HG03520 (cell line): ENCODE results near the gene ITGA6.

Experiments used
- ATAC-seq: cut with Tn5 transposase; IDR thresholded peaks from one replicate; pipeline ENCODE4 v1.9.1; 2021; ENCODE audit warnings: mild to moderate bottlenecking, moderate library complexity; ENCODE audit not compliant: unreplicated experiment

The ITGA6 gene

DNA sequence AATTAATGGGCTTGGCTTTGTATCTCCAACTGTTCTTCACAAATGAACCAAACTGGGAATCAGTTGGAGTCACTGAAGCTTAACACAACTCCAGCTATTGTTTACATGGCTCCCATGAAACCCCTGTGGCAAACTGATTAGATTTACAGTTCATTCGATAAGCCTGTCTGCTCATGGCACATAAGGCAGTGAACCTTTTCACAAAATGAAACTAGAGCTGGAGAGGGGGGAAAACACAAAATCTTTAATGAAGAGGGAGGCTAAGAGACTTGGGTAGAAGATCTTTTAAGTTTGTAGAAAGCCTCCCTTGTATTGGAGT, 11.6 kb upstream of the ITGA6 start:
- no peak for ATAC-seq

DNA sequence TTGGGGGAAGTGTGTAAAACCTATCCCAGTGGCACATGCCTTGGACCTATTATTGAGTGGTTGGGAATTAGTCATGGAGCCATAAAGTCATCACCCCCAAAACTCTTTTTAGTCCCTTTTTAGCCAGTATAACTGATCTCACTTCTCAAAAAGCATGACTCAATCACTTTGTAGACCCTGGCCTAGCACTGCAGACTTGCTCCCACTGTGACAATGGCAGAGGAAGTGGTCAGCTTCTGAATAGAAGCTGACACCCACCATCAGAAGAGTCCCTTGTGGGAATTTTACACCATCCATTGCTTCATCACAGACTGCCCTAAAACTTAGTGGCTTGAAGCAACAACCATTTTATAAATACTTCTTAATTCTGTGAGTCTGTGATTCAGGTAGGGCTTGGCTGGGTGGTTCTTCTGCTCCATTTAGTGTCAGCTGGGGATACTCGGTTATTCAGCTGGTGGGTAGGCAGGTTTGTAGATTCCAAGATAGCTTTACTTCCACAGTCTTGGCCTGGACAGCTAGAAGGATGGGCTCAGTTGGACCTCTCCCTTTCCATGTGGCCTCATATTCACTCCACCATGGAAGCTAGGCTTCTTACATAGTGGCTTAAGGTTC, 10.8 kb upstream of the ITGA6 start:
- no peak for ATAC-seq

DNA sequence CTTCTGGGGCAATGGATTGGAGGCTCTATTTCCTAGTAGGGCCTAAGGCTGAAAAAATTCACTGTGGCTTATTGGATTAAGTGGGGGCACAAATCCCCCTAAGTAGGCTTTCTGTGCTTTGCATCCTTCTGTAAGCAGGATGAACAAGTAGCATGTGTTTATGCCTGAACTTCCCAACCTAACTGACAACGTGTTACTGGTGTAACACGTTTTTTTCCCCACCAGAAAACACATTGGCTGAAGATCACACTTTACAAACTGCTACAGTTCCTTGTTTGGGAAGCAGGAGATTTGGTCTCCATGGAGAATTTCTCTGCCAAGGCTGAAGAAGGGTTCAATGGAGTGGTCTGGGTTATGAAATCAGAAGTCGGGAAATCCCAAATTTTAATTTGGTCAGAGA, 7.2 kb upstream of the ITGA6 start:
- ATAC-seq = no peak

DNA sequence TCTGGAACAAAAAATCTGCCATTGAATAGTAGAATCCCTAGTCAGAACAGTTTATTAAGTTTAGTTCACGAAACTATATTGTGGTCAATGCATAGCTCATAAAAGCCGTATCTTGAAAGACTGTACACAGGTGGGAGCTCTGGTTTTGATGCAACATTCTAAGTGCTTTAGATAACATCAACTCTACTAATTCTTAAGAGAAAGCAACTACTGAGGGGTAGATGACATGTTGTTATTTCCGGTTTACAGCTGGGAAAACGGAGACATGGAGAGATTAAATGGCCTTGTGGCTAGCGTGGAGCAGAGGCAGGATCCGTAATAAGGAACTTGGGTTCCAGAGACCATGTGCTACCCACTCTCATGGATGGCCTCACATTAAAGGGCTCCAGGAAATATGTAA, 4.2 kb upstream of the ITGA6 start:
- no peak for ATAC-seq

DNA sequence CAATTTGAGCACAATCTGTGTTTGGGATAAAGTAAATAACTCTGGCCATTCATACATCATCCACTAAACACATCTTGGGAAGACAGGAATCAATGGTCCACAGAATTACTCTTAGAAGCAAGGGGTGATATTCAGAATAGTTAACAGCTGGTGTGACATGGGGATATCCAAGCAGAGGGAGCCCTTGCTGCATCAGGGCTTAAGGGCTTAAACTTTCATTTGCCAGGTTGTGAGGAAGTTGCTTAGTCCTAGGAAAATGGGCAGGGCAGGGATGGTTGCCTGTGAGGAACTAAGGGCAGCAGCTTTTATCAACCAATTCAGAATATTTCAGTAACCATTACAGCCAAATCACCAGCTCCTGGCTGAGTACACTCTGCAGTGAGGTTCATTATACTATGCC, 2.0 kb upstream of the ITGA6 start:
- ATAC-seq = no peak

GRCh38 chr2:172426635-172427255, 641 bp upstream of the ITGA6 start:
- no peak for ATAC-seq

- ATAC-seq = no peak
Measured at GRCh38 chr2:172427990-172428831, 825 bp downstream of the ITGA6 start.

GRCh38 chr2:172428832-172429210, 1.4 kb downstream of the ITGA6 start:
- no peak for ATAC-seq

DNA sequence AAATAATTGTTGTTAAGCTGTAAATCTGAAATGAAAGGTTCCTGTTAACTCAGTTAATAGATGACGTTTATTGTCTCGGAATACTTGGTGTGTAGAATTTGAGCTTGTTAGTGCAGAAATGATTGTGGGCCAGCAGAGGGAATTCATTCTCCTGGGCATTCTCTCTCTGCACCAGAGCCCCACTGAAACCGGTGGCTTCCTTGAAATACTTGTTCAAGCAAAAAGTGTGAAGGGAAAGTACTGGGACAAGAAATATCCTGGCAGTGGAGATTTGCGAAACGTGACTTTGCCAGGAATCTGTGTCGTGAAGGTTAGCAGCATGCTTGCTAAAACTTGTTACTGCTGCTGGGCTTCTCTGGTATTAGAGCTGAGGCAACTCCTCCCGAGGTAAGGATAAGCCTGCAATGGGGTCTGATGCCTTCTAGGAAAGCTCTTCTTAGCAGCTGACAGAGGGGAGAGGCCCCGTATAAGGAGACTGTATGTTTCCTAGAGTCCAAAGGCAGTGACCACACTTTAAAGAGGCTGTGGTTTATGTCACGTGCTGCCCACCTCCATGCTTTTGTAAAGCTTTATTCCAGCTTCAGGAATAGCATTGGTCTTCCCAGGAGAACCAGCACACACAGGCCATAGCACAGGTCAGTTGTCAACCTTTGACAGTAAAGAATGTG, 2.0 kb downstream of the ITGA6 start:
- no peak for ATAC-seq

DNA sequence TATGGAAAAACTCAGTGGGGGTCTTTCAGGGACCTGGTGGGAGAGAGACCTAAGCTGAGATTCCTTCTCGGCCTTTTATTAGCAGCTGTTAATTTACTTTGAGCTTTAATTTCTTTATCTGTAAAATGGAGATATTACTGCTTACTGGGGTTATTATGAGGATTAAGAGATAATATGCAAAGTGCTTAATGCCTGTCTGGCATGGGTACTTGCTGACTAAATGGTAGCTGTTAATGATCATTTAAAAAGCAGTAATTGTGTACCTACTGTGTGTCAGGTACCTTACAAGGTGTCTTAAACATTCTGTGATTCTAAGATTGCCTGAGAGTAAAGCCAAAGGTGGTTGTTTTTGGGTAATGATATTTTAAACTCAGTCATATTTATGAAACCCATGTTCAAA, 2.6 kb downstream of the ITGA6 start:
- ATAC-seq = no peak

- ATAC-seq = no peak
Measured at GRCh38 chr2:172430678-172431077, 3.3 kb downstream of the ITGA6 start.

DNA sequence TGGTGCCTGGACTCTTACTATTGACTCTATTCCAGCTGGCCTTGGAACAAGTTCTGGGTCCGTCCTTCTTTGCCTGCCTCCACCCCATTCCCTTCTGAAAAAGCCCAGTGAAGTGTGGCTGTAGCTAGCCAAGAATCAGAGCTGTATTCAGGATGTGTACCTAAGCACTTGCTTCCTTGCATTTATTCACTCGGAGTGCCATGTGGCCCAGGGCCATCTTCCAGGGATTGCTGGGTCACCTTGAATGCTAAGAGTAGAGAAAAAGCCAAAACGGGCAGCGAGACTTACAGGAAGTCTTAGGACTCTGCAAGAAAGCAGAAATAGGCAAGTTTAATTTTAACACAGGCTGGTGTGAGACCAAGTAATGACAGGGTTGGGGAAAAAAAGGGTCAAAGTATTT, 4.1 kb downstream of the ITGA6 start:
- no peak for ATAC-seq

- ATAC-seq = no peak
Measured at GRCh38 chr2:172431993-172432392, 4.6 kb downstream of the ITGA6 start.

DNA sequence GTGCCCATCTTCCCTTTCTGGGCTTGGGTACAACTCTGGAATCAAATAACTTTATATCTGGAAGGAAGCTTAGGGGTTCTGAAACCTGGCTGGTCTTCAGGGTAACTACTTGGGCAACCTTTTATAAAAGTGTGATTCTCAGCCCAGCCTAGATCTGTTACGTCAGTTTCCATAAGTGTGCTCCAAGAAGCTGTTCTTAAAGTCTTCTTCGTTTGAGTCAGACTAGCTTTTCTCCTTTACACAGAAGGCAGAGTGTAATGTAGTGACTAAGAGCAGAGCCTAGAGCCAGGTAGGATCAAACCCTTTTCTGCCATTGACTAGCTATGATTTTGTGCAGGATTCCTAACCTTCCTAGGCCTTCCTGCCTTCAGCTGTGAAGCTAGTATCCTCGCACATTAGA, 5.8 kb downstream of the ITGA6 start:
- ATAC-seq = no peak

DNA sequence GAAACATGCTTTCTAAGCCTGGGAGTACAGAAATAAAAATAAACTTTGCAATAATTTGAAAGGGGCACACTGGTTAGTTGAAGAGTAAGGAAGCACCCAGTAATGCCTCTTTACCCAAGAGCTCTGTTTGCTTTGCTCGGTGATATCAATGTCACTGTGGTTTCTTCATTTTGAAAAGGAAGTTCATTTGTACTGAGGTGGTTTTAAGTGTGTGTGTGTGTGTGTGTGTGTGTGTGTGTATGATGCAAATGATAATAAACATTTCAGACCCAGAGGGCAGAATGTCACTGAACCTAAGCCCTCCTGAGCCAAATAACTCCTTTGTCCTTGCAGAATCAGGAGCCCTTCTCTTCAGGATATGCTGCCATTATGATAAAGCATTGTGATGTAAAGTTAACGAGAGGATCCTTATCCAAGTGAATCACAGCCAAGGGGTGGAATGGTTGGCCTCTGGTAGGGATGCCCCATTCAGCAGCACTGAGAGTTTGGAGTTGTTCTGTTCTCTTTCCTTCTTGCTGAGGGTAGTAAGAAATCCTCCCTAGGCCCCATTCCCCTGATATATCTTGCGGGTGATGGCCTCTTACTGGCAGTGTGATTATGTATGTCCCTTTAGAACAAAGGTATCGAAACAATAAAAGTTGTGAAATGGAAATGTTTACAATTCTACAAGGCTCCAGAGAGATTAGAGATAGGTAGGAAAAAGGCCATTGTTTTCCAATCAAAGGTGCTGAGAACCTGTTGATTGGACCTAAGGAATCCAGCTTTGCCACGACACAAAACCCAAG, 7.6 kb downstream of the ITGA6 start:
- no peak for ATAC-seq

DNA sequence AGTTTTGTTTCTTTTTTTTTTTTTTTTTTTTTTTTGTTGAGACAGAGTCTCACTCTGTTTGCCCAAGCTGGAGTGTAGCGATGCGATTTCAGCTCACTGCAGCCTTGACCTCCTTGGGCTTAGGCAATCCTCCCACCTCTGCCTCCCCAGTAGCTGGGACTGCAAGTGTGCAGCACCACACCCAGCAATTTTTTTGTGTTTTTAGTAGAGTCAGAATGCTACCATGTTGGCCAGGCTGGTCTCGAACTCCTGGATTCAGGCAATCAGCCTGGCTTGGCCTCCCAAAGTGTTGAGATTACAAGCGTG, 8.2 kb downstream of the ITGA6 start:
- ATAC-seq = no peak

DNA sequence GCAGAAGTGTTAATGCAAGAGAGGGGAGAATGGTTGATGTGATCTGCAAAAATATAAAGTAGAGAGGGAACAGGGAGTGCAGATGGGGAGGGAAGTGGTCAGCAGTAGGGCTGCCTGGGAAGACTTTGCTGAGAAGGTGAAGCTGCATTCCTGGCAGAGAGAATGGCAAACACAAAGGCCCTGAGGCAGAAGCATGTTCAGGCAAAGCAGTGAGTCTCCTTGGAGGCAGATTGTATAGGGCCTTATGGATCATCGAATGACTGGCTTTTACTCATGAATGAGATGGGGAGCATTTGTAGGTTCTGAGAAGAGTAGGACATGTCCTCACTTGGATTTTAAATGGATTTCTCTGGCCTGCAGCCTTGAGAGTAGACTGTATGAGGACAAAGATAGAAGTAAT, 9.5 kb downstream of the ITGA6 start:
- ATAC-seq = no peak

DNA sequence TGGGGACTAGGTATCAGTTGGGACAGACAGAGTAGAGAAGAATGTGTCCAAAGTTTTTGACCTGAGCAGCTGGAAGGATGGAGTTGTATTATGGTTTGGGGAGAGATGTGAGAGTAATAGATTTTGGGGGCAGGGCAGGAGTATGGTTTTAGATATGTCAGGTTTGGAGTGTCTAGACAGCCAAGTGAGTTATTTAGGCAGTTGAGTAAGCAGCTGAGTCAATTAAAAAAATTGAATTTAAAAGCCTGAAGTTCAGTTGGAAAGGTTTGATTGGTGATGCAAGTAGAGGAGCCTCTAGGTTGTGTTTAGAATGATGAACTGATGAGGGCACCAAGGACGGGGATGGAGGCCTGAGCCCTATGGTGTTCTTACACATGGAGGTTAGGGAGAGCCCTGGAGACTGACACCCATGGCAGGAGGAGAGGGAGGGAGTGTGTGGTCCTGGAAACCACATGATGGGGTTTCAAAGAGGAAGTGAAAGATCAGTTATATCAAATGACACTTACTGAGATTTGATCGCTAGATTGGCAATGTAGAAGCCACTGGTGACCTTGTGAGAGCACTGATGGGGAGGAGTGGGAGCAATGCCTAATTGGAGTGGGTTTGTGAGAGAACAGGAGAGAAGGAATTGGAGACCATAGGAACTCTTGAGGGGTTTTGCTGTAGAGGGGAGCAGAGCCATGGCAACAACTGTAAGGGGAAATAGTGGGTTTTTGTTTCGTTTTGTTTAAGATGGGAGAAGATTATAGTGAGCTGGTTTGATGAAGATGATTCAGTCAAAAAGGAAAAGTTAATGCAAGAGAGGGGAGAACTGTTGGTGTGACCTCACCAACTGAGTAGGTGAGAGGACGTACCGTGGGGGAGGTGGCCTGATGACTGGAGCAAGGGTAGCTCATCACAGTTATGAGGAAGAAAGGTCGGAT, 10.3 kb downstream of the ITGA6 start:
- peak; percentile 43 for ATAC-seq

DNA sequence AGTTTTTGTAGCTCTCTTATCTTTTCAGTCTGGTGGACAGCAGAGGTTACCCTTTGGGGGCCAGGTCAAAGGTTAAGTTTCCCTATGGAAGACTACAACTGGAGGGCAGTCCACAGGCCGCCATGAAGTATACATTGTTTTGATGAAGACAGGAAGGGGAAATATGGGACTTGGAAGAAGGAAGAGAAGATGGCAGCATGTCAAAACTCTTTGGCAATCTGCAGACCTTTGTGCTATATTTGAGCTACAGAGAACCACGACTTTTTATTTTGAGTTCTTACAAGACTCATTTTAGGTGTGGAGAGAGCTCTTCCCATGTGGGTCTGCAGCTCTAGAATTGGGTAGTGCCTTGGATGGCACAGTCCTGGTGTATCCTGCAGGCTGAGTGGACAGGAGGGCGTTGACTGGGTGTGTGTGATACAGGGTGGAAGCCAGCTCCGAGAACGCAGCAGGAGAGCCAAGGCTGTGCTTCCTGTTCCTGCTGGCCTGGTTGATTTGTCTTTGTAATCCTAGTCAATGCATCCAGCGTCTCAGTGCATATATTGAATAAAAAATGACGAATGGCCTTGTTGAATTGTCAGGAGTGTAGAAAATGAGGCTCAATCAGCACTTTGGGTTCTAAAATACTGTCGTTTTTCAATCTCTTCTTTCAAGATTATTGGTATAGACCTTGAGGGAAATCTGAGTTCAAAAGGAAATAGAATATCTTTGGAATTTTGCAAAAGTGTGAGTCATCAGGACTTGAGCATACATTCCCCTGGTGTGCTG, 11.5 kb downstream of the ITGA6 start:
- ATAC-seq = no peak

- no peak for ATAC-seq
Measured at GRCh38 chr2:172439509-172439860, 12.1 kb downstream of the ITGA6 start.
